MM.1S (cell line): ENCODE results near the gene ROCK2.

Experiments
- CTCF ChIP-seq: fragments of 300-600 bp; sonication (generic); IDR thresholded peaks from 2 replicates; pipeline ENCODE4 v1.5.1; 2016; ENCODE audit warnings: antibody characterized with exemption, low read length, mixed read lengths
- EZH2 ChIP-seq: fragments of 300-600 bp; sonication (generic); optimal IDR thresholded peaks from 2 replicates; pipeline ENCODE3; 2017; ENCODE audit warnings: low read depth, mild to moderate bottlenecking, antibody characterized with exemption, low read length, mixed read lengths
- EZH2phosphoT487 ChIP-seq: fragments of 300-600 bp; sonication (generic); IDR thresholded peaks from 2 replicates; pipeline ENCODE4 v1.6.1; 2018; ENCODE audit warnings: antibody characterized with exemption, low read length

- TF ChIP-seq CTCF = no peak
- no peak for TF ChIP-seq EZH2
- no peak for TF ChIP-seq EZH2phosphoT487
Measured at GRCh38 chr2:11264818-11265217, 79.6 kb downstream of the ROCK2 start.
